Motor neuron (in vitro differentiated cells): ENCODE data around the gene ZNF677. TPM values are rescaled to one million over a fixed set of nuclear protein-coding genes. Genes with fewer than 3 reads are reported as not detected.
"Not testable (repeated sequence)": the region's sequence is repeated elsewhere in the genome, so short reads cannot be mapped to it uniquely, and the experiment has no call there.

Experiments used
- ATAC-seq, 8 experiments: fragments of 200-7000 bp; cut with Tn5 transposase; replicated peaks in 6 of 8; 2 replicates each; pipeline ENCODE4 v1.8.0; 2021; ENCODE audit warnings: mild to moderate bottlenecking in 8 of 8, moderate library complexity in 8 of 8
- H3K27ac ChIP-seq, 2 donors: fragments of 250-450 bp; sonication (Bioruptor Pico); 2 replicates each; pipeline ENCODE4 v1.9.0; 2021; ENCODE audit warnings: antibody characterized with exemption in 2 of 2, mild to moderate bottlenecking in 2 of 2, moderate library complexity in 1 of 2
- H3K4me1 ChIP-seq, 2 donors: fragments of 250-450 bp; sonication (Bioruptor Pico); replicated peaks in 1 of 2; 2 replicates each; pipeline ENCODE4 v1.6.1; 2021; ENCODE audit warnings: antibody characterized with exemption in 2 of 2, mild to moderate bottlenecking in 2 of 2, moderate library complexity in 1 of 2
- H3K4me3 ChIP-seq, 5 donors: fragments of 250-450 bp; sonication (Bioruptor Pico); 2 replicates each; pipeline ENCODE4 v1.9.0; 2021; ENCODE audit warnings: antibody characterized with exemption in 5 of 5, mild to moderate bottlenecking in 5 of 5, moderate library complexity in 4 of 5
- WGBS, 10 experiments: fragments of 450-650 bp; shearing (Covaris generic); methylation state at CpG; one replicate each; pipeline ENCODE4 v1.0.0; 2022; 5-methylcytosine and 5-hydroxymethylcytosine counted together
- in situ Hi-C, 9 experiments: fragments of 400-800 bp; cut with MboI; loops; one replicate each; pipeline ENCODE4 v1.15.0; 2021; ENCODE audit warnings: low sequenced_read_pairs in 9 of 9, low pct_unique_long_range_greater_than_20kb in 2 of 9; ENCODE audit not compliant: unreplicated experiment in 9 of 9
- total RNA-seq, 8 experiments: library from RNA; unstranded; fragments of 300-600 nt; gene quantifications; 2 replicates each; pipeline versions ENCODE4 v1.2.3 to v1.2.4, GENCODE V29; 2022

ZNF677 gene
- total RNA-seq, 8 experiments from 2014 or later = 0.58 to 39.1 (median 14.6) TPM

GRCh38 chr19:53237114-53237777 is 17.4 kb downstream of the ZNF677 start:
- in situ Hi-C loops = no loop called here
- H3K4me1 ChIP-seq = no peaks in the 10 kb centered on the region
- ATAC-seq = no peak
- WGBS, 10 experiments = 36 to 88% (median 64%) methylated on average over 2 to 4 of the region's 4 CpGs; no CpG with 5 or more reads in 2 of the 10 experiments
- H3K4me3 ChIP-seq = no peak overlapping the region
- no peak overlapping the region for H3K27ac ChIP-seq

DNA sequence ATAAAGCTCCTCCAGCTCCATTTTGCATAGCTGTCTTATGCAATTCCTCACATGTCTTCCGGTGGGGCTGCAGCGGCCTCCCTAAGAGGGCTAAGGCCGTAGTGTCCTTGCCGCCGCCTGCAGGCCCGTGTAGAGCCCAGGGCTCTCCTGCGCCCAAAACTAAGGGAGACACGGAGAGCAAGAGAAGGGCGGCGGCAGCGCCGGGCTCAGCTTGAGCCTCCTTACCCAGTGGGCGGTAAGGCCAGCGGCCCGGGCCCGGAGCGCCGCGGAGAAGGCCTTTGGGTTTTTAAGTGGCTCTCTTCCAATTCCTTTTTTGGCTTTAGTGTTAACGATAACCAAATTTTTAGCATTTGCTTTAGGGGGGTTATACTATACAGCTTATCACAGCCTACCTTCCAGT is 30.1 kb downstream of the ZNF677 start:
- 62 to 100% (median 100%) methylated on average over 1 to 3 of the region's 20 CpGs; no CpG with 5 or more reads in 4 of the 10 experiments for WGBS, 10 experiments

DNA sequence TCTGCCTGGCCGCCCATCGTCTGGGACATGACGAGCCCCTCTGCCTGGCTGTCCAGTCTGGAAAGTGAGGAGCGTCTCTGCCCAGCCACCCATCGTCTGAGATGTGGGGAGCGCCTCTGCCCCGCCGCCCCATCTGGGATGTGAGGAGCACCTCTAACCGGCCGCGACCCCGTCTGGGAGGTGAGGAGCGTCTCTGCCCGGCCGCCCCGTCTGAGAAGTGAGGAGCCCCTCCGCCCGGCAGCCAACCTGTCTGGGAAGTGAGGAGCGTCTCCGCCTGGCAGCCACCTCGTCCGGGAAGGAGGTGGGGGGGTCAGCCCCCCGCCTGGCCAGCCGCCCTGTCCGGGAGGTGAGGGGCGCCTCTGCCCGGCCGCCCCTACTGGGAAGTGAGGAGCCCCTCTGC is 32.0 kb downstream of the ZNF677 start:
- WGBS, 10 experiments = 100% methylated on average over 2 of the region's 28 CpGs; no CpG with 5 or more reads in 9 of the 10 experiments
- ATAC-seq, in situ Hi-C loops, H3K4me3 ChIP-seq, H3K4me1 ChIP-seq, H3K27ac ChIP-seq: not testable (repeated sequence)

More for the DNA sequence above, 30.1 kb downstream of the ZNF677 start:
- Histone ChIP-seq H3K4me1 (no peaks in the 10 kb centered on the region), H3K27ac (no peak overlapping the region), H3K4me3 (no peak overlapping the region)
- ATAC-seq = no peak
- in situ Hi-C loops = no loop called here

- Histone ChIP-seq H3K27ac (no peak overlapping the region), H3K4me1 (no peaks in the 10 kb centered on the region), H3K4me3 (no peak overlapping the region)
- 40 to 100% (median 87%) methylated on average over 1 to 2 of the region's 2 CpGs; no CpG with 5 or more reads in 2 of the 10 experiments for WGBS, 10 experiments
- ATAC-seq = no peak
- in situ Hi-C loops = no loop called here
Measured at GRCh38 chr19:53212703-53213320, 41.9 kb downstream of the ZNF677 start.

- WGBS, 10 experiments = 20 to 52% (median 23%) methylated on average over 1 to 2 of the region's 3 CpGs; no CpG with 5 or more reads in 6 of the 10 experiments
- in situ Hi-C loops, H3K4me1 ChIP-seq, H3K27ac ChIP-seq, ATAC-seq, H3K4me3 ChIP-seq: not testable (repeated sequence)
Measured at GRCh38 chr19:53211554-53211953, 43.1 kb downstream of the ZNF677 start.

GRCh38 chr19:53196777-53197396 is 57.8 kb downstream of the ZNF677 start:
- Histone ChIP-seq H3K27ac (peak overlapping the region in 1 of 2 donors; percentile 57), H3K4me3 (peak overlapping the region; percentile 59 to 100 (median 73)), H3K4me1 (peaks cover 0 to 6% of the 10 kb centered on the region in 2 donors)
- ATAC-seq = peak; percentile 64 to 78 (median 73)
- 0 to 75% (median 9%) methylated on average over 1 to 18 of the region's 42 CpGs; no CpG with 5 or more reads in 3 of the 10 experiments for WGBS, 10 experiments
- in situ Hi-C loops = no loop called here

- WGBS, 10 experiments = 0% methylated on average over 1 to 3 of the region's 3 CpGs; no CpG with 5 or more reads in 4 of the 10 experiments
- Histone ChIP-seq H3K27ac (no peak overlapping the region), H3K4me3 (no peak overlapping the region), H3K4me1 (peaks cover 0 to 6% of the 10 kb centered on the region in 2 donors)
- in situ Hi-C loops = no loop called here
- ATAC-seq = peak; percentile 30 to 59 (median 33)
Measured at GRCh38 chr19:53195265-53195903, 59.3 kb downstream of the ZNF677 start.

DNA sequence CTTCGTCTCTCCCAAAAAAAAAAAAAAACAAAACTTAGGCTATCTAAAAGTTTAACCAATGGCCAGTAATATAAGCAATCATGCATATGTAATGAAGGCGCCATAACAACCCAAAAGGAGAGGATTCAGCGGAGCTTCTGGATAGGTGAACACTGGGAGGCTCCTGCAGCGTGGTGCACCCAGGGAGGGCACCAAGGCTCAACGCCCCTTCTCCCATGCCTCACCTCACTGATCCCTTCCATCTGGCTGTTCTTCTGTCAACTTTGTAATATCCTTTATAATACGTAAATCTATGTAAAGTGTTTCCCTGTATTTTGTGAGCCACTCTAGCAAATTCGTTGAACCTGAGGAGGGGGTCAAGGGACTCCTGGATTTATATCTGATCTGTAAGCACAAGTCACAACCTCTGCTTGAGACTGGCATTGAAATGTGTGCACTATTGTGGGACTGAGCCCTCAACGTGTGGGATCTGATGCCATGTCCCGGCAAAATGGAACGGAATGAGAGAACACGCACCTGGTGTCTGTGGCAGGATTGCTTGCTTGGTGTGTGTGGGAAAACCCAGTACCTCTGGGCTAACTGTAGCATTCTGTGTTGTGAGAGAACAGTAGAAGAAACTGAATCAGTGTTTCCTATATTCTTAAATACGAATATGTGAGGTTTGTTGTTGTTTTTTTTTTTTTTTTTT is 61.0 kb downstream of the ZNF677 start:
- 16 to 100% (median 65%) methylated on average over 1 to 7 of the region's 12 CpGs; no CpG with 5 or more reads in 2 of the 10 experiments for WGBS, 10 experiments
- in situ Hi-C loops = no loop called here
- ATAC-seq = peak in 5 of 8 experiments; percentile 20 to 37 (median 27)

GRCh38 chr19:53192771-53193534 is 61.7 kb downstream of the ZNF677 start, which contains the start of gene ZNF665:
TSS of gene ZNF665 (minus strand) at chr19:53193358. CDS start at chr19:53182898, 10,460 bp downstream.
- H3K4me3 ChIP-seq = peak within 1 kb of the TSS; percentile 63 to 79 (median 70)
- ATAC-seq = peak in 7 of 8 experiments; percentile 75 to 87 (median 82)
- H3K27ac ChIP-seq = peak within 1 kb of the TSS in 1 of 2 donors; percentile 56
- in situ Hi-C loops = no loop called here
- H3K4me1 ChIP-seq = peaks cover 0 to 6% of the 10 kb centered on the region in 2 donors
- WGBS, 10 experiments = 0 to 6% (median 0%) methylated on average over 1 to 15 of the region's 53 CpGs; no CpG with 5 or more reads in 7 of the 10 experiments

More for the DNA sequence above, 61.0 kb downstream of the ZNF677 start:
- peak overlapping the region; percentile 63 to 79 (median 70) for H3K4me3 ChIP-seq
- H3K4me1 ChIP-seq = peaks cover 0 to 6% of the 10 kb centered on the region in 2 donors
- no peak overlapping the region for H3K27ac ChIP-seq

GRCh38 chr19:53190253-53190652 is 64.4 kb downstream of the ZNF677 start:
- Histone ChIP-seq H3K4me1 (peaks cover 0 to 6% of the 10 kb centered on the region in 2 donors), H3K27ac (no peak overlapping the region), H3K4me3 (no peak overlapping the region)
- no peak for ATAC-seq
- 51 to 94% (median 67%) methylated on average over 1 to 2 of the region's 3 CpGs; no CpG with 5 or more reads in 3 of the 10 experiments for whole genome bisulfite sequencing, 10 experiments
- in situ Hi-C loops = no loop called here

GRCh38 chr19:53189691-53190198 is 64.9 kb downstream of the ZNF677 start:
- no CpG with 5 or more reads among the region's 16 CpGs for WGBS, 10 experiments

More at GRCh38 chr19:53189691-53190198, 64.9 kb downstream of the ZNF677 start:
- H3K4me1 ChIP-seq, ATAC-seq, H3K27ac ChIP-seq, H3K4me3 ChIP-seq, in situ Hi-C loops: not testable (repeated sequence)
